GM12801 (cell line): ENCODE results near the gene CYP46A1.

Experiments used
- TF ChIP-seq, protein P1 (sequence below): IDR thresholded peaks from one replicate; pipeline ENCODE4 v1.5.1; 2011; ENCODE audit warnings: control low read depth; ENCODE audit not compliant: insufficient read length; ENCODE audit errors: extremely low read depth

CYP46A1 gene

DNA sequence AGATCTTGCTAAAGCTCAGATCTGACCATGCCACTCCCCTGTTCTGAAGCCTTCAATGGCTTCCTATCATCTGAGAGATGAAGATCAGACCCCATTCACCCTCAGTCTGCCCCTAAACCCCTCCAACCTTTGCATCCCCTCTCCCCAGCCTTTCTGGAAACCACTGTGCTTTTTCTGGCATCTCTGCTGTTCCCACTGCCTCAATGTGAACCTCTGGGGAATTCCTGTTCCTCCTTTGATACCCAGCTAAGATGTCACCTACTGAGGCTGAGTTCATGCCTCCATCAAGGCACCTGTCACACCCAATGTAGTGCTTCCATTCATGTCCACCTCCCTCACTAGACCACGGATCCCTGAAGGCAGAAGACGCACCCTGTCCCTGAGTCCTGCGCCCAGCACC, 19.3 kb downstream of the CYP46A1 start:
- TF ChIP-seq, protein P1, sequence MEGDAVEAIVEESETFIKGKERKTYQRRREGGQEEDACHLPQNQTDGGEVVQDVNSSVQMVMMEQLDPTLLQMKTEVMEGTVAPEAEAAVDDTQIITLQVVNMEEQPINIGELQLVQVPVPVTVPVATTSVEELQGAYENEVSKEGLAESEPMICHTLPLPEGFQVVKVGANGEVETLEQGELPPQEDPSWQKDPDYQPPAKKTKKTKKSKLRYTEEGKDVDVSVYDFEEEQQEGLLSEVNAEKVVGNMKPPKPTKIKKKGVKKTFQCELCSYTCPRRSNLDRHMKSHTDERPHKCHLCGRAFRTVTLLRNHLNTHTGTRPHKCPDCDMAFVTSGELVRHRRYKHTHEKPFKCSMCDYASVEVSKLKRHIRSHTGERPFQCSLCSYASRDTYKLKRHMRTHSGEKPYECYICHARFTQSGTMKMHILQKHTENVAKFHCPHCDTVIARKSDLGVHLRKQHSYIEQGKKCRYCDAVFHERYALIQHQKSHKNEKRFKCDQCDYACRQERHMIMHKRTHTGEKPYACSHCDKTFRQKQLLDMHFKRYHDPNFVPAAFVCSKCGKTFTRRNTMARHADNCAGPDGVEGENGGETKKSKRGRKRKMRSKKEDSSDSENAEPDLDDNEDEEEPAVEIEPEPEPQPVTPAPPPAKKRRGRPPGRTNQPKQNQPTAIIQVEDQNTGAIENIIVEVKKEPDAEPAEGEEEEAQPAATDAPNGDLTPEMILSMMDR, result no peak

DNA sequence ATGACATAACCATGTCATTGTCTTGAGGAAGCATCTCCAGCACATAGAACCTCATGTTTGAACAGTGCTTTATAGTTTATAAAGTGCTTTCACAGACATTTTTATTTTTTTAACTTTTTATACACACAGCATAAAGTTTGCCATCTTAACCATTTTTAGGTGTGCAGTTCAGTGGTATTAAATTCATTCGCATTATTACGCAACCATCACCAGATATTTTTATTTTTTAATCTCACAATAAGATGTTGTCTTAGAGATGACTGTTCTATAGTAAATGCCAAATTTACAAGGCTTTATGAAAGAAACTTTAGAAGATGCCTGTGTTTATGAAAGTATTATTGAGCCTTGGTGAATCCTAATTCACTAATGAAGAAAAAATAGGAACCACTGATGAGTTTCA, 19.9 kb downstream of the CYP46A1 start:
- TF ChIP-seq, protein P1, result no peak

DNA sequence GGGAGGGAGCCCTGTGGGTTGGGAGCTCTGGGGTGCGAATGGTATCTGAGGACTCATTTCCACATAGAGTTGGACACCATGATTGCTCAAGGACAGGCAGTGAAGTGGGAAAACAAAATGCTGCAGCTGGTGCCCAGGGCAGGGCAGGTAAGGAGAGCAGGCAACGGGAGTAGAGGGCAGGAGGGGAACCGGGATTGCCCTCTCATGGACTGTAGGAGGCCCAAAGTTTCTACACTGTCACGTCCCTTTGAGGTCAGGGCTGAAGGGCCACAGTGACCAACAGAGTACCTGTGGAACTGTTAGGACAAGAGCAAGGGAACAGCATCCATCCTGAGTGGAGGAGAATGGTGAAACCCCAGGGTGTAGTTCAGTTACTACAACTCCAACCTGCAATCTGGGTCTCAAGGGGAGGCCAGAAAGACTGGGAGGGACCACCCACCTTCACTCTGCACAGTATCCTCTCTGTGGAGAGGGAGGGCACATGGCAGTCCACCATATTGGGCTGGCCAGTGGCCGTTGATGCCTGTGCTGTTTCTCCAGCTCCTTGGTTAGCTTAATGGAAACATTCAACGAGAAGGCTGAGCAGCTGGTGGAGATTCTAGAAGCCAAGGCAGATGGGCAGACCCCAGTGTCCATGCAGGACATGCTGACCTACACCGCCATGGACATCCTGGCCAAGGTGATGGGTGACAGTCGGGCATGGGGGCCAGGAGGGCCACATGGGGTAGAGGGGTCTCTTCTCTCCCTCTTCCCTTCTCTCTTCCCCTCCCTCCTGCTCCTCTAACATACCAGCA, 22.2 kb downstream of the CYP46A1 start:
- TF ChIP-seq, protein P1, result no peak

DNA sequence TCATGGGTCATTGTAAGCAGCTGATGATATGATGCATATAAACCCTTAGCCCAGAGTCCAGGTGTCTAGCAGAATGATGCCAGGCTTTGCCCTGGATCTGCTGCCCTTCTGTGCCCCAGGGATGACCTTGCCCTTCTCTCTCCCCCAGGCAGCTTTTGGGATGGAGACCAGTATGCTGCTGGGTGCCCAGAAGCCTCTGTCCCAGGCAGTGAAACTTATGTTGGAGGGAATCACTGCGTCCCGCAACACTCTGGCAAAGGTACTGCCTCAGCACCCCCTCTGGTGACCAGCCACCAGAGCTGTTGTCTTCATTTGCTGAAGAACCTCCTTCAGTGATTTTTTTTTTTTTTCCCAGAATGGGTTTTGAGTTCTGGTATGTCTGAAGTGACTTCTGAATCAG, 23.3 kb downstream of the CYP46A1 start:
- TF ChIP-seq, protein P1, result no peak

DNA sequence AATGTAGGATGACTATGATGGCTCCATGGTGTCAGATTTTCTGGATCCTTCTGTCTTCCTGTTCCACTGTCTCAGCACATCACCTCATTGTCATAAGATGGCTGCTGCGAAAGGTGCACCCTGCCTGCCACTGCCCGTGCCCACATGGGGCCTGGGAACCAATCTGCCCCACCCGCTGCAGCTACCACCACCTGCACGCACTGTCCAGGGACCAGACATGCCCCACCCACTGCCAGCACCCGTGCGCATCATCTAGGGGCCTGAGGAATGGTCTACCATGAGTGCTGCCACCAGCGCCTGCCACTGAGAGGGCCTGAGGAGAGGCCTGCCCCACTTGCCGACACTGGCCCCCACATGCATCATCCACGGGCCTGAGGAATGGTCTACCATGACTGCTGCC, 23.8 kb downstream of the CYP46A1 start:
- TF ChIP-seq, protein P1, result no peak

DNA sequence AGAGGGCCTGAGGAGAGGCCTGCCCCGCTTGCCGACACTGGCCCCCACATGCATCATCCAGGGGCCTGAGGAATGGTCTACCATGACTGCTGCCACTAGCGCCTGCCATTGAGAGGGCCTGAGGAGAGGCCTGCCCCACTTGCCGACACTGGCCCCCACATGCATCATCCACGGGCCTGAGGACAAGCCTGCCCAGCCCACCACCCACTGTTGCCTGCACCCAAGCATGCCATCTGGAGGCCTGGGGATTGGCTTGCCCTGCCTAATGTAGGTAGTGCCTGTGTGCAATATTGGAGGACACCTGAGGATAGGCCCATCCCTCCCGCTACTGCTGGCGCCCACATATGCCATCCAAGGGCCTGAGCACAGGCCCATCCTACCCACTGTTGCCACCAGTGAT, 24.4 kb downstream of the CYP46A1 start:
- TF ChIP-seq, protein P1, result no peak

DNA sequence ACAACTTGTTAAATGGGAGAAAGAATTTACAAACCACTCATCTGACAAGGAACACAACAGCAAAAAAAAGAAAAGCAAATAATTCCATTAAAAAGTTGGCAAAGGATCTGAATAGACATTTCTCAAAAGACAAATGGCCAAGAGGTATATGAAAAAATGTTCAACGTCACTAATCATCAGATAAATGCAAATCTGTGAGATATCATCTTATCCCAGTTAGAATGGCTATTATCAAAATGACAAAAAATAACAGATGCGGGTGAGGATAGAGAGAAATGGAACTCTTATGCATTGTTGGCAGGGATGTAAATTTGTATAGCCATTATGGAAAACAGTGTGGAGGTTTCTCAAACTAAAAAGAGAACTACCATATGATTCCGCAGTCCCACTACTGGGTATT, 29.9 kb downstream of the CYP46A1 start:
- TF ChIP-seq, protein P1, result no peak
